Nephron (organoid): ENCODE results near the gene TARBP2.

Experiments
- H3K27ac Mint-ChIP-seq, 3 experiments: 2 replicates each; pipeline ENCODE4 v1.8.0; 2020; ENCODE audit warnings: mixed read lengths in 3 of 3, mild to moderate bottlenecking in 2 of 3, moderate library complexity in 1 of 3
- H3K27me3 Mint-ChIP-seq: 2 replicates; pipeline ENCODE4 v1.8.0; 2021; ENCODE audit warnings: low read depth, mild to moderate bottlenecking, moderate library complexity, mixed read lengths
- H3K36me3 Mint-ChIP-seq: 2 replicates; pipeline ENCODE4 v1.8.0; 2020; ENCODE audit warnings: low read depth, mixed read lengths
- H3K4me1 Mint-ChIP-seq: 2 replicates; pipeline ENCODE4 v1.8.0; 2020; ENCODE audit warnings: mixed read lengths
- H3K4me3 Mint-ChIP-seq, 3 experiments: 2 replicates each; pipeline ENCODE4 v1.8.0; 2020; ENCODE audit warnings: mild to moderate bottlenecking in 3 of 3, mixed read lengths in 3 of 3, moderate library complexity in 2 of 3
- H3K9me3 Mint-ChIP-seq: 2 replicates; pipeline ENCODE4 v1.8.0; 2020; ENCODE audit warnings: mixed read lengths
- CTCF ChIP-seq, 3 experiments: fragments of 200-600 bp; sonication (generic); IDR thresholded peaks; one replicate each; pipeline ENCODE4 v1.5.0; 2021; ENCODE audit warnings: antibody characterized with exemption in 3 of 3; ENCODE audit not compliant: unreplicated experiment in 3 of 3

Gene TARBP2

GRCh38 chr12:53467880-53468279 lies 33.2 kb upstream of the TARBP2 start:
- H3K27ac Mint-ChIP-seq, result no peak overlapping the region
- no peak for TF ChIP-seq CTCF (IDR thresholded peaks at IDR 0.05; ENCODE audit: unreplicated experiment in 3 of 3)
- no peak overlapping the region for H3K4me3 Mint-ChIP-seq
- H3K27me3 Mint-ChIP-seq, result no peaks in the 10 kb centered on the region
- H3K4me1 Mint-ChIP-seq, result peaks cover 24% of the 10 kb centered on the region
- peaks cover 84% of the 10 kb centered on the region for H3K36me3 Mint-ChIP-seq
- H3K9me3 Mint-ChIP-seq, result no peaks in the 10 kb centered on the region

GRCh38 chr12:53468282-53468681 lies 32.8 kb upstream of the TARBP2 start:
- no peak overlapping the region for H3K27ac Mint-ChIP-seq
- H3K4me3 Mint-ChIP-seq, result no peak overlapping the region
- no peaks in the 10 kb centered on the region for H3K9me3 Mint-ChIP-seq
- H3K36me3 Mint-ChIP-seq, result peaks cover 80% of the 10 kb centered on the region
- peaks cover 24% of the 10 kb centered on the region for H3K4me1 Mint-ChIP-seq
- TF ChIP-seq CTCF (IDR thresholded peaks at IDR 0.05; ENCODE audit: unreplicated experiment in 3 of 3), result no peak
- no peaks in the 10 kb centered on the region for H3K27me3 Mint-ChIP-seq

- Mint-ChIP-seq H3K36me3 (peaks cover 82% of the 10 kb centered on the region), H3K9me3 (no peaks in the 10 kb centered on the region), H3K4me1 (peaks cover 42% of the 10 kb centered on the region), H3K27ac (peak overlapping the region in 2 of 3 experiments; percentile 16 to 56), H3K4me3 (no peak overlapping the region), H3K27me3 (no peaks in the 10 kb centered on the region)
- TF ChIP-seq CTCF (IDR thresholded peaks at IDR 0.05; ENCODE audit: unreplicated experiment in 3 of 3), result no peak
These were observed 29.0 kb upstream of the TARBP2 start for GRCh38 chr12:53472056-53472582.

- TF ChIP-seq CTCF (IDR thresholded peaks at IDR 0.05; ENCODE audit: unreplicated experiment in 3 of 3), result no peak
- H3K9me3 Mint-ChIP-seq, result no peaks in the 10 kb centered on the region
- H3K27me3 Mint-ChIP-seq, result no peaks in the 10 kb centered on the region
- H3K27ac Mint-ChIP-seq, result peak overlapping the region; percentile 84 to 87 (median 85)
- peaks cover 42% of the 10 kb centered on the region for H3K4me1 Mint-ChIP-seq
- no peak overlapping the region for H3K4me3 Mint-ChIP-seq
- peaks cover 72% of the 10 kb centered on the region for H3K36me3 Mint-ChIP-seq
These were observed 27.0 kb upstream of the TARBP2 start for GRCh38 chr12:53474077-53474476.

- H3K4me1 Mint-ChIP-seq, result peaks cover 42% of the 10 kb centered on the region
- H3K36me3 Mint-ChIP-seq, result peaks cover 79% of the 10 kb centered on the region
- no peaks in the 10 kb centered on the region for H3K9me3 Mint-ChIP-seq
- peak overlapping the region in 1 of 3 experiments; percentile 55 for H3K4me3 Mint-ChIP-seq
- H3K27me3 Mint-ChIP-seq, result no peaks in the 10 kb centered on the region
- H3K27ac Mint-ChIP-seq, result peak overlapping the region; percentile 84 to 87 (median 85)
- TF ChIP-seq CTCF (IDR thresholded peaks at IDR 0.05; ENCODE audit: unreplicated experiment in 3 of 3), result no peak
These were observed 26.3 kb upstream of the TARBP2 start for GRCh38 chr12:53474819-53475218.

GRCh38 chr12:53476769-53477209 lies 24.3 kb upstream of the TARBP2 start:
- Mint-ChIP-seq H3K27ac (peak overlapping the region; percentile 72 to 85 (median 74)), H3K4me1 (peaks cover 37% of the 10 kb centered on the region), H3K4me3 (no peak overlapping the region), H3K36me3 (peaks cover 74% of the 10 kb centered on the region), H3K27me3 (no peaks in the 10 kb centered on the region), H3K9me3 (no peaks in the 10 kb centered on the region)
- TF ChIP-seq CTCF (IDR thresholded peaks at IDR 0.05; ENCODE audit: unreplicated experiment in 3 of 3), result peak in 1 of 3 experiments; percentile 39
